HG02763 (cell line): Measurements from ENCODE around the gene USP13.
"Not testable (repeated sequence)": the region's sequence is repeated elsewhere in the genome, so short reads cannot be mapped to it uniquely, and the experiment has no call there.

Source experiments
- ATAC-seq: cut with Tn5 transposase; IDR thresholded peaks from one replicate; pipeline ENCODE4 v1.9.1; 2021; ENCODE audit warnings: mild to moderate bottlenecking, moderate library complexity; ENCODE audit not compliant: unreplicated experiment

USP13 gene

GRCh38 chr3:179658606-179659005 is 5.8 kb downstream of the USP13 start:
- ATAC-seq, result no peak

GRCh38 chr3:179660872-179661271 is 8.0 kb downstream of the USP13 start:
- ATAC-seq, result no peak

GRCh38 chr3:179661777-179662176 is 8.9 kb downstream of the USP13 start:
- no peak for ATAC-seq

GRCh38 chr3:179663093-179663492 is 10.3 kb downstream of the USP13 start:
- ATAC-seq, result no peak

- ATAC-seq, result no peak
These were observed 13.2 kb downstream of the USP13 start for GRCh38 chr3:179666030-179666429.

- ATAC-seq, result no peak
These were observed 13.7 kb downstream of the USP13 start for GRCh38 chr3:179666436-179667035.

GRCh38 chr3:179668429-179668828 is 15.6 kb downstream of the USP13 start:
- ATAC-seq, result no peak

- no peak for ATAC-seq
These were observed 17.5 kb downstream of the USP13 start for GRCh38 chr3:179670311-179670710.

- no peak for ATAC-seq
These were observed 18.5 kb downstream of the USP13 start for GRCh38 chr3:179671309-179671708.

- ATAC-seq, result no peak
These were observed 19.0 kb downstream of the USP13 start for GRCh38 chr3:179671747-179672242.

GRCh38 chr3:179672918-179673317 is 20.1 kb downstream of the USP13 start:
- no peak for ATAC-seq

GRCh38 chr3:179673523-179673922 is 20.7 kb downstream of the USP13 start:
- ATAC-seq, result no peak

- no peak for ATAC-seq
These were observed 23.2 kb downstream of the USP13 start for GRCh38 chr3:179676081-179676480.

- ATAC-seq, result no peak
These were observed 25.0 kb downstream of the USP13 start for GRCh38 chr3:179677884-179678283.

- no peak for ATAC-seq
These were observed 28.8 kb downstream of the USP13 start for GRCh38 chr3:179681492-179682263.

- ATAC-seq, result no peak
These were observed 29.7 kb downstream of the USP13 start for GRCh38 chr3:179682426-179683080.

GRCh38 chr3:179683286-179683685 is 30.4 kb downstream of the USP13 start:
- ATAC-seq, result not testable (repeated sequence)

GRCh38 chr3:179687967-179688535 is 35.2 kb downstream of the USP13 start:
- no peak for ATAC-seq

- no peak for ATAC-seq
These were observed 36.0 kb downstream of the USP13 start for GRCh38 chr3:179688850-179689249.

- no peak for ATAC-seq
These were observed 41.9 kb downstream of the USP13 start for GRCh38 chr3:179694731-179695130.

GRCh38 chr3:179695672-179696313 is 43.0 kb downstream of the USP13 start:
- ATAC-seq, result no peak
